DOHH2 (cell line): ENCODE data around the gene XIRP2.

Experiments
- H3F3A ChIP-seq: fragments of 200-600 bp; sonication (generic), shearing (Covaris generic); 2 replicates; pipeline ENCODE4 v1.6.0; 2016; ENCODE audit warnings: antibody characterized with exemption, mild to moderate bottlenecking; ENCODE audit not compliant: control insufficient read depth, insufficient read depth
- H3K27ac ChIP-seq: fragments of 200-600 bp; sonication (generic); 2 replicates; pipeline ENCODE4 v1.5.1; 2014; ENCODE audit warnings: low read depth, mild to moderate bottlenecking, low read length, moderate library complexity
- H3K27me3 ChIP-seq: fragments of 200-600 bp; sonication (generic); 2 replicates; pipeline ENCODE4 v1.6.1; 2014; ENCODE audit warnings: mild to moderate bottlenecking, low read length, mixed read lengths; ENCODE audit not compliant: control insufficient read depth
- H3K36me3 ChIP-seq: fragments of 200-600 bp; sonication (generic); 2 replicates; pipeline ENCODE4 v1.6.1; 2014; ENCODE audit warnings: mild to moderate bottlenecking, low read length, moderate library complexity, mixed read lengths; ENCODE audit not compliant: control insufficient read depth
- H3K4me1 ChIP-seq: fragments of 200-600 bp; sonication (generic); 2 replicates; pipeline ENCODE4 v1.6.1; 2014; ENCODE audit warnings: mild to moderate bottlenecking, low read length, mixed read lengths; ENCODE audit not compliant: control insufficient read depth
- H3K4me2 ChIP-seq: fragments of 200-600 bp; sonication (generic); 2 replicates; pipeline ENCODE4 v1.6.0; 2014; ENCODE audit warnings: mild to moderate bottlenecking, low read length, moderate library complexity
- H3K4me3 ChIP-seq: fragments of 200-600 bp; sonication (generic); 2 replicates; pipeline ENCODE4 v1.5.1; 2014; ENCODE audit warnings: mild to moderate bottlenecking, low read length, mixed read lengths
- H3K79me2 ChIP-seq: fragments of 200-600 bp; sonication (generic); 2 replicates; pipeline ENCODE4 v1.6.1; 2014; ENCODE audit warnings: mild to moderate bottlenecking, low read length, mixed read lengths; ENCODE audit not compliant: control insufficient read depth
- H3K9me2 ChIP-seq: fragments of 200-600 bp; sonication (generic); replicated peaks from 2 replicates; pipeline ENCODE4 v1.6.1; 2014; ENCODE audit warnings: mild to moderate bottlenecking, low read length, mixed read lengths; ENCODE audit not compliant: control insufficient read depth
- H3K9me3 ChIP-seq: fragments of 200-600 bp; sonication (generic); 2 replicates; pipeline ENCODE4 v1.6.1; 2014; ENCODE audit warnings: antibody characterized with exemption, low read length, mixed read lengths; ENCODE audit not compliant: control insufficient read depth, insufficient read depth
- H4K20me1 ChIP-seq: fragments of 200-600 bp; sonication (generic); 2 replicates; pipeline ENCODE4 v1.6.0; 2014; ENCODE audit warnings: low read depth, mild to moderate bottlenecking, antibody characterized with exemption, low read length, moderate library complexity; ENCODE audit not compliant: control insufficient read depth, insufficient read depth
- CTCF ChIP-seq: fragments of 200-600 bp; sonication (generic); IDR thresholded peaks from one replicate; pipeline ENCODE4 v1.5.1; 2014; ENCODE audit warnings: antibody characterized with exemption, mild to moderate bottlenecking, low read depth, low read length; ENCODE audit not compliant: poor library complexity, severe bottlenecking
- EZH2phosphoT487 ChIP-seq: fragments of 200-600 bp; sonication (generic); IDR thresholded peaks from 2 replicates; pipeline ENCODE4 v1.6.1; 2017; ENCODE audit warnings: borderline replicate concordance, mild to moderate bottlenecking, antibody characterized with exemption, low read length, moderate library complexity, mixed read lengths

XIRP2 gene

GRCh38 chr2:166862468-166863132, 25.7 kb upstream of the XIRP2 start:
- Histone ChIP-seq H3K27ac (no peak overlapping the region), H3K4me3 (no peak overlapping the region), H4K20me1 (no peaks in the 10 kb centered on the region), H3K9me2 (no peaks in the 10 kb centered on the region; the same call in 1 of the 2 replicates), H3K9me3 (no peaks in the 10 kb centered on the region), H3F3A (no peaks in the 10 kb centered on the region), H3K27me3 (no peaks in the 10 kb centered on the region), H3K36me3 (no peaks in the 10 kb centered on the region), H3K4me1 (no peaks in the 10 kb centered on the region), H3K79me2 (no peaks in the 10 kb centered on the region), H3K4me2 (no peak overlapping the region)
- no peak for TF ChIP-seq EZH2phosphoT487
- no peak for TF ChIP-seq CTCF

GRCh38 chr2:166867874-166868514, 20.3 kb upstream of the XIRP2 start:
- H3K36me3 ChIP-seq: no peaks in the 10 kb centered on the region
- no peaks in the 10 kb centered on the region for H4K20me1 ChIP-seq
- H3K9me3 ChIP-seq: no peaks in the 10 kb centered on the region
- H3K9me2 ChIP-seq: no peaks in the 10 kb centered on the region; the same call in 1 of the 2 replicates
- no peaks in the 10 kb centered on the region for H3F3A ChIP-seq
- no peaks in the 10 kb centered on the region for H3K79me2 ChIP-seq
- no peaks in the 10 kb centered on the region for H3K27me3 ChIP-seq
- no peaks in the 10 kb centered on the region for H3K4me1 ChIP-seq
- no peak overlapping the region for H3K4me3 ChIP-seq
- H3K27ac ChIP-seq: no peak overlapping the region
- H3K4me2 ChIP-seq: no peak overlapping the region
- TF ChIP-seq CTCF (no peak), EZH2phosphoT487 (no peak)

- Histone ChIP-seq H3F3A (no peaks in the 10 kb centered on the region), H4K20me1 (no peaks in the 10 kb centered on the region), H3K9me3 (no peaks in the 10 kb centered on the region), H3K27ac (no peak overlapping the region), H3K36me3 (no peaks in the 10 kb centered on the region), H3K79me2 (no peaks in the 10 kb centered on the region), H3K27me3 (no peaks in the 10 kb centered on the region), H3K9me2 (no peaks in the 10 kb centered on the region), H3K4me1 (no peaks in the 10 kb centered on the region), H3K4me2 (no peak overlapping the region), H3K4me3 (no peak overlapping the region)
- TF ChIP-seq CTCF (no peak), EZH2phosphoT487 (no peak)
Observed at GRCh38 chr2:166870346-166870745, 17.9 kb upstream of the XIRP2 start.
